GM13976 (cell line): ENCODE measurements around the gene IL4R.

ENCODE experiments used
- DNase-seq: peaks from one replicate; pipeline ENCODE4 v3.0.0; 2012; ENCODE audit warnings: low spot score
- CTCF ChIP-seq: IDR thresholded peaks from 2 replicates; pipeline ENCODE4 v1.5.1; 2012; ENCODE audit warnings: borderline replicate concordance, mild to moderate bottlenecking; ENCODE audit not compliant: insufficient read depth; ENCODE audit errors: extremely low read depth, missing control alignments, control extremely low read depth
- in situ Hi-C: fragments of 300-500 bp; cut with MboI; formaldehyde crosslinking; loops from one replicate; pipeline ENCODE4 v1.12.0; 2022; ENCODE audit warnings: low sequenced_read_pairs, mixed read lengths, inconsistent platforms; ENCODE audit not compliant: unreplicated experiment

Gene IL4R

GRCh38 chr16:27318392-27319256 is 4.8 kb downstream of the IL4R start:
- in situ Hi-C loops: no loop called here
- TF ChIP-seq CTCF: no peak
- DNase-seq: peak; percentile 57

- TF ChIP-seq CTCF: no peak
- no peak for DNase-seq
- in situ Hi-C loops: no loop called here
These were observed 5.6 kb downstream of the IL4R start for GRCh38 chr16:27319257-27319965.

DNA sequence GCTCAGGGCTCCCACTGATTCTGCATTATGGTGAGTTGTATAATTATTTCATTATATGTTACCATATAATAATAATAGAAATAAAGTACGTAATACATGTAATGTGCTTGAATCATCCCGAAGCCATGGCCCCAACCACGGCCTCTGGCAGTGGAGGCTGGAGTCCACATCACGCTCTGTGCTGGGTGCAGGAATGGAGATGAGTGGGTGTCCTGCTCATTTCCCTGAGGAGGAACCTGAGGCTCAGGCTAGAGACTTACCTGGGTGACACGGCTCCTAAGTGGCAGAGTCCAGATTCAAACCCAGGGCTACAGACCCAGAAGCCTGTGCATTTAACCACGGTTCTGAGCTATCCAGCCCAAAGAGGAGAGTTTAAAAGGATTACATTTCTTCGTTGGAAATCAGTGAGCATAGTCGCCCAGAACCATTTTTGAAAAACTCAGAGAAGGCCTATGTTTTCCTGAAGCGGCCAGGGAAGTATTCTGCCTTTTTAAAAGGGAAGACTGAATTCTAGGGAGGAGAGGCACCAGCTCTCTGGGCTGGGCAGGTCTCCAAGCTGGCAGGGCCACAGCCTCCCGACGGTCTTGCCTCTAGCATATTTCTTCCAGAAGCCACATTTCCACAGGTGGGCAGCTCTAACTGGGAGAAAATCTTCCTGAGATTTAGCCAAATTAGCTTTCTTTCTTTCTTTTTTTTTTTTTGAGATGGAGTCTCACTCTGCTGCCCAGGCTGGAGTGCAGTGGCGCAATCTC is 6.7 kb downstream of the IL4R start:
- TF ChIP-seq CTCF: no peak

GRCh38 chr16:27321013-27321915 is 7.5 kb downstream of the IL4R start:
- no peak for DNase-seq
- in situ Hi-C loops: no loop called here
- no peak for TF ChIP-seq CTCF

More for the DNA sequence above, 6.7 kb downstream of the IL4R start:
- no peak for DNase-seq
- in situ Hi-C loops: no loop called here

- no peak for DNase-seq
- in situ Hi-C loops: no loop called here
These were observed 9.3 kb downstream of the IL4R start for GRCh38 chr16:27322858-27323780.

More at GRCh38 chr16:27322858-27323780, 9.3 kb downstream of the IL4R start:
- TF ChIP-seq CTCF: no peak
